Skeletal muscle tissue (tissue), 4 donors: ENCODE measurements around the gene CDC14A. TPM values are rescaled to one million over a fixed set of nuclear protein-coding genes. Genes with fewer than 3 reads are reported as not detected.
"Not testable (repeated sequence)": the region's sequence is repeated elsewhere in the genome, so short reads cannot be mapped to it uniquely, and the experiment has no call there.

Source experiments
- H3K27ac ChIP-seq: one replicate; pipeline ENCODE4 v1.7.0; 2013; ENCODE audit warnings: mild to moderate bottlenecking, low read depth, low read length, inconsistent platforms
- H3K27me3 ChIP-seq, 3 donors: one replicate each; pipeline ENCODE4 v1.7.0; 2013; ENCODE audit warnings: low read length in 3 of 3; ENCODE audit not compliant: control insufficient read depth in 3 of 3, insufficient read depth in 3 of 3
- H3K36me3 ChIP-seq, 3 donors: one replicate each; pipeline ENCODE4 v1.7.0; 2013; ENCODE audit warnings: low read length in 3 of 3; ENCODE audit not compliant: control insufficient read depth in 3 of 3, insufficient read depth in 3 of 3
- H3K4me1 ChIP-seq, 3 donors: one replicate each; pipeline ENCODE4 v1.7.0; 2013; ENCODE audit warnings: low read length in 3 of 3, mild to moderate bottlenecking in 3 of 3; ENCODE audit not compliant: control insufficient read depth in 3 of 3, insufficient read depth in 3 of 3
- H3K4me3 ChIP-seq, 3 donors: one replicate each; pipeline ENCODE4 v1.7.0; 2013; ENCODE audit warnings: low read length in 3 of 3
- H3K9ac ChIP-seq, 3 donors: one replicate each; pipeline ENCODE4 v1.7.0; 2013; ENCODE audit warnings: low read length in 3 of 3, mild to moderate bottlenecking in 3 of 3, moderate library complexity in 2 of 3, low read depth in 1 of 3
- H3K9me3 ChIP-seq, 3 donors: one replicate each; pipeline ENCODE4 v1.7.0; 2013; ENCODE audit warnings: low read length in 3 of 3; ENCODE audit not compliant: control insufficient read depth in 3 of 3
- total RNA-seq: library from RNA; depleted of rRNA; stranded (reverse); fragments of >200 nt; gene quantifications from one replicate; pipeline ENCODE4 v1.2.3, GENCODE V29; 2014
- donor health status: Osteomylitis.

The CDC14A gene
- total RNA-seq, 1 donor from 2014 or later = 17.2 TPM

DNA sequence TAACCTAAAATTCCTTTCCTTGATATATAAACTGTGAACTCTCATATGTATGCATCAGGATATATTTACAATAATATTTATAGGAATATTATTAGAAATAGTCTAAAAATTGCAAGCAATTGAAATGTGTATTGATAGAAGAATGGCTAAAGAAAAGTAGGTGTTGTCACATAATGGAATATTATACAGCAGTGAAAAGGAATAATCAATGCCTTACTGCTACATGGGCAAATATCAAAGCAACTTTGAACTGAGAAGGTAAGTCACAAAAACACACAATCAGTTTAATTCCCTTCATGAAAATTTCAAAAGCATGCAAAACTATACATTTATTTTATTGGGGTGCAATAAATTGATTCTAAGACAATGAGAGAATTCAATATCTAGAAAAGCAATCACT lies 35.7 kb upstream of the CDC14A start:
- no peaks in the 10 kb centered on the region for H3K36me3 ChIP-seq
- no peaks in the 10 kb centered on the region for H3K9me3 ChIP-seq
- H3K9ac ChIP-seq = no peak overlapping the region
- H3K4me3 ChIP-seq = no peak overlapping the region
- no peak overlapping the region for H3K27ac ChIP-seq
- H3K27me3 ChIP-seq = no peaks in the 10 kb centered on the region
- H3K4me1 ChIP-seq = no peaks in the 10 kb centered on the region

DNA sequence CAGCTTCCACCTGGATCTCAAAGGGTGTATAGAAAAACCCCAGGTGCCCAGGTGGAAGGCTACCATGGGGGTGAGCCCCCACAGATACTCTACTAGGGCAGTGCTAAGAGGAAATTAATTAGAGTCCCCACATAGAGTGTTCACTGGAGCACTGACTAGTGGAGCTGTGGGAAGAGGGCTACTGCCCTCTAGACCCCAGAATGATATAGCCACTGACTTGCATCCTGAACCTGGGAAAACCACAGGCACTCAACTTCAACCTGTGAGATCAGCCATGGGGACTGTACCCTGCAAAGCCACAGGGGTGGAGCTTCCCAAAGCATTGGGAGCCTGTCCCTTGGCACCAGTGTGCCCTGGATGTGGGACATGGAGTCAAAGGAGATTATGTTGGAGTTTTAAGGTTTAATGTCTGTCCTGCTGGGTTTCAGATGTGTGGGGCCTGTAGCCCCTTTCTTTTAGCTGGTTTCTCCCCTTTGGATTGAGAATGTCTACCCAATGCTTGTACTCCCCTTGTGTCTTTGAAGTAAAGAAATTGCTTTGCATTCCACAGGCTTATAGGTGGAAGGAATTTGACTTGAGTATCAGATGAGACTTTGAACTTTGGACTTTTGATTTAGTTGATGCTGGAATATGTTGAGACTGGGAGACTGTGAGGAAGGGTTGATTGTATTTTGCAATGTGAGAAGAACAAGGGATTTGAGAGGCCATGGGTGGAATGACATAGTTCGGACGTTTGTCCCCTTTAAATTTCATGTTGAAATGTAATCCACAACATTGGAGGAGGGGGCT lies 31.8 kb upstream of the CDC14A start:
- Histone ChIP-seq H3K9ac (no peak overlapping the region), H3K4me1 (peaks cover 6 to 12% (median 7%) of the 10 kb centered on the region in 3 donors), H3K27me3 (no peaks in the 10 kb centered on the region), H3K36me3 (no peaks in the 10 kb centered on the region), H3K4me3 (no peak overlapping the region), H3K27ac (no peak overlapping the region), H3K9me3 (no peaks in the 10 kb centered on the region)

DNA sequence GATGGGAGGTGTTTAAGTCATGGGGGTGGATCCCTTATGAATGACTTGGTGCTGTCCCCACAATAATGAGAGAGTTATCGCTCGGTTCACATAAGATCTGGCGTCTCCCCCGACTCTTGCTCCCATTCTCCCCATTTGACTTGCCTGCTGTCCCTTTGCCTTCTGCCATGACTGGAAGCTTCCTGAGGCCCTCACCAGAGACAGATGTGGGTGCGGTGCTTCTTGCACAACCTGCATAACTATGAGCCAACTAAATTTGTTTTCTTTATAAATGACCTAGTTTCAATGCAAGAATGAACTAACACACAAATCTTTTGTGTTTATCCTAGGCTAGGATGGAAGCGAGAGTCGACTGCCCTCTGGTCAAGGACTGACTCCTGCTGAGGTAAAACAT lies 31.2 kb upstream of the CDC14A start:
- H3K36me3 ChIP-seq = no peaks in the 10 kb centered on the region
- H3K27ac ChIP-seq = no peak overlapping the region
- H3K27me3 ChIP-seq = no peaks in the 10 kb centered on the region
- peaks cover 6 to 12% (median 7%) of the 10 kb centered on the region in 3 donors for H3K4me1 ChIP-seq
- no peak overlapping the region for H3K4me3 ChIP-seq
- H3K9ac ChIP-seq = no peak overlapping the region
- no peaks in the 10 kb centered on the region for H3K9me3 ChIP-seq

DNA sequence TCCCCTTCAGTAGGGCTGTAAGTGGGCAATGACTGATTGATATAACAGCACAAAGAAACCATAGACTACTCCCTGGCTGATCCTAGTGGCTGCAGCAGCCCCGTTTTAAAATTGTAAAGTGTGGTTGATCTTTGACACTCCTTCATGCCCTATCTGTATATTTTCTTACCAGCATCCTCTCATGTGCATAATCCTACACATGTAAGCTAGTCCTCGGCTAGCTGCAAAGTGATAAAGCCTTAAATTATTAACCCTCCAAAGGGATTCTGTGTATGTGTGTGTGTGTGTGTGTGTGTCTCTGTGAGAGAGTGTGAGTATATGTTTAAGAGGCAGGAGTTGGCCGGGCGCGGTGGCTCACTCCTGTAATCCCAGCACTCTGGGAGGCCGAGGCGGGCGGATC lies 30.8 kb upstream of the CDC14A start:
- Histone ChIP-seq H3K27me3 (no peaks in the 10 kb centered on the region), H3K4me1 (peaks cover 6 to 12% (median 7%) of the 10 kb centered on the region in 3 donors), H3K4me3 (no peak overlapping the region), H3K36me3 (no peaks in the 10 kb centered on the region), H3K9me3 (no peaks in the 10 kb centered on the region), H3K9ac (no peak overlapping the region), H3K27ac (no peak overlapping the region)

DNA sequence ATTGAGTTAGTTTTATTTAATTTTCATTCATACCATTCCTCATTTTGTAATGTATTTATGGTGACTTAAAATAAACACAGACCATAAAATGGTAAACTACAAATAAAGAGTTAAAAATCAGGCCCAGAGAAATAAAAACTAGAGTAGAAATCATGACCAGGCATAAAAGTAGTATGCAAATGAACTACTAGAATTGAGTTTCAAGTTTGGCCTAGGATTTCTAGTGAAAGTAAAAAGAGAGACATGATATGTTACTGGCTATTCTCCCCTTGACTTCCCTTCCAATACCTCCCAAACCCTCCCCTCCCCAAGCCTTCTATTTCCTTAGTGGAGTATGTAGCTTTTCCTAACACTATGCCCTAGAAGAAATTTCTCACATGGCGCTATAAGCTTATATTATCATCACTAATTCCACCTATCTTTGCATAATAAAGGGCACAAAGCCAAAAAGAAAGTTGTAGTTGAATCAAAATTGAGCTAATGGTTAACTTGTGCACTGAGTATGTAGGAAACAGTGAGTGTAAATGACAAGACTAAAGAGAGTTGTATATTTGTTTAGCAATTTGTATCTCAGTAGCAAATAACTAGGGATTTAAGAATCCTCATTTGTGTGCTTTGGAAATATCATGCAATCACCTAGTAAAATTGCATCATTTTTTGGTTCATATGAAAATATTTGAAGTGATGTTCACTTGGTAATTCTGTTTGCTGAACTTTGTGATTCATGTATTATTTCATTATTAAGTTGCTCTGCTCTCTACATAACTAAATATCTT lies 29.7 kb upstream of the CDC14A start:
- no peaks in the 10 kb centered on the region for H3K27me3 ChIP-seq
- H3K9ac ChIP-seq = no peak overlapping the region
- peaks cover 6 to 12% (median 7%) of the 10 kb centered on the region in 3 donors for H3K4me1 ChIP-seq
- H3K27ac ChIP-seq = no peak overlapping the region
- H3K9me3 ChIP-seq = no peaks in the 10 kb centered on the region
- H3K4me3 ChIP-seq = no peak overlapping the region
- no peaks in the 10 kb centered on the region for H3K36me3 ChIP-seq

DNA sequence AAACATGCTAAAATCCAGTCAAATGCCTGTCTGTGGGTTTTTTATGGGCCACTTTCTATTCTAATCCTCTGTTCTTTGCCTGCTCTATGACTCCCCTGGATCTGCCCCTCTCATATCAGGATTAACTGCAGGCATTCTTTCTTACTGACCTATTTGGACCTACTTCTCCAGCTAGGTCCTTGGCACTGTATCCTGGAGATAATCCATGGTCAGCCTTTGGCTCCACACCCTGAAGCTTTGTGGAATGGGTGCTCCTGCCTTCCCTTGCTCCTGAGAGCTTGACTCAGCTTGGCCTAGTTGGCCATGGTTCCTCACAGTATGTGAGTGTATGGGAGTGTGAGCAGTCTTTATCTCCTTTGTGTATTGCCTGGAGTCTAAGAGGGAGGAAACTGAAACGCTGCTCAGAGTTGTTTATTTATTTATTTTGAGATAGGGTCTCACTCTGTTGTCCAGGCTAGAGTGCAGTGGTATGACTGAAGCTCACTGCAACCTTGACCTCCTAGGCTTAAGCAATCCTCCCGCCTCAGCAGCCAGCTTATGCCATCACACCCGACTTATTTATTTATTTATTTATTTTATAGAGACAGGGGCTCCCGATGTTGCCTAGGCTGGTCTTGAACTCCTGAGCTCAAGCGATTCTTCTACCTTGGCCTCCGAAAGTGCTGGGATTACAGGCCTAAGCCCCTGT lies 28.7 kb upstream of the CDC14A start:
- Histone ChIP-seq H3K9ac (no peak overlapping the region), H3K9me3 (no peaks in the 10 kb centered on the region), H3K4me1 (peaks cover 6 to 12% (median 7%) of the 10 kb centered on the region in 3 donors), H3K36me3 (no peaks in the 10 kb centered on the region), H3K27me3 (no peaks in the 10 kb centered on the region), H3K4me3 (no peak overlapping the region), H3K27ac (peak overlapping the region; percentile 45)

DNA sequence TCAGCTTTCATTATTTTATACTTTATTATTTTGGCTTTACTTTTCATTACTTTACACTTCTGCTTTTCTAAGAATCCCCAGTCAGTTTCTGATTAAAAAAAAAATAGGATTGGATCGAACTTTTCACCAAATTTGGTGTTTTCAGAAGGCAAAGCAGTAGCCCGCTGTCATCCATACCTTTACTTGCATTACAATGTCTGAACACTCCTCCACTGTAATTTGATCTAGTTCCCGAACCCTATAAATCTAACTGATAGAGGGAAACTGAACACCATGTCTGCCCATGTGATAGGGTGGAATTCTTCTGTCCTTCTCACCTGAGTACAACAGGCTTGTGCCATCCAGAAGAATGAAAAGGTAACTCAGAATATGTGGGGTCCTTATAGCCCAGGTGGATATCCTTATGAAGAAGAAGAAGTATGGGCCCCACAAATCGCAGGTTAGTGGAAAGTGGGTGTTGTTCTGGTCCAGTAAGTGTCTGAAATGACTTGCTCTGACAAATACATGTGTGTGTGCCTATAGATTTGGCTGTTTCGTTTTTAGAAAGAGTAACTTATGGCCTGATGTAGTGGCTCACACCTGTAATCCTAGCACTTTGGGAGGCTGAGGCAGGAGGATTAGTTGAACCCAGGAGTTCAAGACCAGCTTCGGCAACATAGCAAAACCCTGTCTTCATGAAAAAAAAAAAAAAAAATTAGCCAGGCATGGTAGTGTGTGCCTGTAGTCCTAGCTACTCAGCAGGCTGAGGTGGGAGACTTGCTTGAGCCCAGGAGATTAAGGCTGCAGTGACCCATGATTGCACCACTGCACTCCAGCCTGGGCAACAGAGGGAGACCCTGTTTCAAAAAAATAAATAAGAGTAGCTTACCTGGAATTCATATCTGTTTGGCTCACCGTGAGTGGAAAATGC lies 26.6 kb upstream of the CDC14A start:
- Histone ChIP-seq H3K4me1 (peaks cover 6 to 12% (median 7%) of the 10 kb centered on the region in 3 donors), H3K4me3 (no peak overlapping the region), H3K9ac (no peak overlapping the region), H3K9me3 (no peaks in the 10 kb centered on the region), H3K27me3 (no peaks in the 10 kb centered on the region), H3K36me3 (no peaks in the 10 kb centered on the region), H3K27ac (no peak overlapping the region)

DNA sequence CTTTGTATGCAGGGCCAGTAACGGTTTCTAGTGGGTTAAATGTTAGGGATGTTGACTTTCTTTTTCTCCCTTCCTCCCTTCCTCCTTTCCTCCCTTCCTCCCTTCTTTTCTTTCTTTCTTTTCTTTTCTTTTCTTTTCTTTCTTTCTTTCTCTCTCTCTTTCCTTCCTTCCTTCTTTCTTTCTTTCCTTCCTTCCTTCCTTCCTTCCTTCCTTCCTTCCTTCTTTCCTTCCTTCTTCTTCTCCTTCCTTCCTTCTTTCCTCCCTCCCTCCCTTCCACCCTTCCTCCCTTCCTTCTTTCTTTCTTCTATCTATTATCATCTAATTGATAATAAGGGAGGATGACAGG lies 26.0 kb upstream of the CDC14A start:
- not testable (repeated sequence) for H3K27ac ChIP-seq, H3K9me3 ChIP-seq

DNA sequence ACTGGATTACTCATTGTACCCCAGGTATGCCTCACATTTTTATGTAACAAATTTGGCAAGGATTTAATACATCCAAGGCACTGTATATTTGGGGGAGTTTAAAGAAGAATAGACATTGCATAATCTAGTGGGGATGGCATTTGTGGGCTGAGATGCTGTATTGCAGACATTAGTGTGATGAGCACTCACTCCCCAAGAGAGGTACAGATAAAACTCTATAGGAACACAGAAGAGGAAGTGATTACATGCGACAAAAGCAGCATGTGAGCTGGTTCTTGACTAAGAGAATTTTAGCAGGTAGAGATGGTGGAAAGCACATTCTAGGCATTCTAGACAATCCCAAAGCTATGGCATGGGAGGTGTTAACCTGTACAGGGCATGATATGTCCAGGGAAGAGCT lies 24.2 kb upstream of the CDC14A start:
- H3K4me3 ChIP-seq = no peak overlapping the region
- H3K27ac ChIP-seq = no peak overlapping the region
- no peaks in the 10 kb centered on the region for H3K9me3 ChIP-seq
- peaks cover 0 to 6% (median 3%) of the 10 kb centered on the region in 3 donors for H3K4me1 ChIP-seq
- H3K9ac ChIP-seq = no peak overlapping the region
- no peaks in the 10 kb centered on the region for H3K27me3 ChIP-seq
- H3K36me3 ChIP-seq = no peaks in the 10 kb centered on the region

More for the DNA sequence above, 26.0 kb upstream of the CDC14A start:
- not testable (repeated sequence) for H3K9ac ChIP-seq, H3K36me3 ChIP-seq, H3K4me3 ChIP-seq, H3K27me3 ChIP-seq
- peaks cover 6 to 12% (median 7%) of the 10 kb centered on the region in 3 donors for H3K4me1 ChIP-seq
